Liver (tissue), 9 donors: Measurements from ENCODE around the gene RHOT2. TPM values are rescaled to one million over a fixed set of nuclear protein-coding genes. Genes with fewer than 3 reads are reported as not detected.

Experiments
- DNase-seq: peaks from one replicate; pipeline ENCODE4 v3.0.0-alpha.2; 2017; ENCODE audit warnings: low spot score
- H3K27ac ChIP-seq, 2 donors: one replicate each; pipeline ENCODE4 v1.7.0; 2013; ENCODE audit warnings: inconsistent platforms in 2 of 2, low read length in 2 of 2, control low read depth in 1 of 2, low read depth in 1 of 2, mild to moderate bottlenecking in 1 of 2
- H3K27me3 ChIP-seq, 4 donors: one replicate each; pipeline versions ENCODE4 v1.6.1 to v1.7.0; 2013; ENCODE audit warnings: low read length in 3 of 4, inconsistent platforms in 1 of 4, mild to moderate bottlenecking in 1 of 4, moderate library complexity in 1 of 4; ENCODE audit not compliant: control insufficient read depth in 4 of 4, insufficient read depth in 4 of 4
- H3K36me3 ChIP-seq, 4 donors: one replicate each; pipeline versions ENCODE4 v1.6.1 to v1.7.0; 2013; ENCODE audit warnings: low read length in 3 of 4, mild to moderate bottlenecking in 3 of 4, low read depth in 1 of 4, moderate library complexity in 1 of 4; ENCODE audit not compliant: control insufficient read depth in 4 of 4, insufficient read depth in 3 of 4
- H3K4me1 ChIP-seq, 4 donors: one replicate each; pipeline versions ENCODE4 v1.6.1 to v1.7.0; 2013; ENCODE audit warnings: low read length in 3 of 4, mild to moderate bottlenecking in 3 of 4, moderate library complexity in 1 of 4; ENCODE audit not compliant: control insufficient read depth in 4 of 4, insufficient read depth in 4 of 4
- H3K4me3 ChIP-seq, 3 donors: one replicate each; pipeline versions ENCODE4 v1.6.1 to v1.7.0; 2013; ENCODE audit warnings: low read length in 3 of 3, control low read depth in 1 of 3, low read depth in 1 of 3, mild to moderate bottlenecking in 1 of 3
- H3K9ac ChIP-seq, 2 donors: one replicate each; pipeline ENCODE4 v1.7.0; 2013; ENCODE audit warnings: low read length in 2 of 2, mild to moderate bottlenecking in 2 of 2, moderate library complexity in 2 of 2, control low read depth in 1 of 2, low read depth in 1 of 2
- H3K9me3 ChIP-seq, 4 donors: one replicate each; pipeline versions ENCODE4 v1.6.1 to v1.7.0; 2013; ENCODE audit warnings: low read length in 3 of 4; ENCODE audit not compliant: control insufficient read depth in 4 of 4
- ATF3 ChIP-seq: IDR thresholded peaks from 2 replicates; pipeline ENCODE4 v1.6.1; 2016; ENCODE audit warnings: antibody characterized with exemption
- CTCF ChIP-seq: fragments of 150-350 bp; IDR thresholded peaks from 2 replicates; pipeline ENCODE4 v1.5.1; 2017; ENCODE audit warnings: improper control_type of control experiment, low read depth, low read length; ENCODE audit not compliant: missing input control
- EGR1 ChIP-seq, 2 donors: IDR thresholded peaks; 2 replicates each; pipeline ENCODE4 v1.6.1; 2016 to 2018; ENCODE audit warnings: antibody characterized with exemption in 2 of 2, low read depth in 2 of 2
- FOXA1 ChIP-seq: IDR thresholded peaks from 2 replicates; pipeline ENCODE4 v1.6.1; 2016; ENCODE audit warnings: antibody characterized with exemption
- FOXA2 ChIP-seq: IDR thresholded peaks from 2 replicates; pipeline ENCODE4 v1.6.1; 2016; ENCODE audit warnings: antibody characterized with exemption
- GABPA ChIP-seq, 2 donors: IDR thresholded peaks in 1 of 2; conservative IDR thresholded peaks in 1 of 2; 2 replicates each; pipeline ENCODE4 v1.6.1; 2016; ENCODE audit warnings: antibody characterized with exemption in 2 of 2, mild to moderate bottlenecking in 1 of 2, moderate library complexity in 1 of 2
- HNF4A ChIP-seq, 2 donors: conservative IDR thresholded peaks; 2 replicates each; pipeline ENCODE4 v1.6.1; 2016; ENCODE audit warnings: antibody characterized with exemption in 2 of 2, mild to moderate bottlenecking in 2 of 2
- HNF4G ChIP-seq: IDR thresholded peaks from 2 replicates; pipeline ENCODE4 v1.6.1; 2016; ENCODE audit warnings: antibody characterized with exemption
- JUND ChIP-seq, 2 donors: IDR thresholded peaks; 2 replicates each; pipeline ENCODE4 v1.6.1; 2016; ENCODE audit warnings: antibody characterized with exemption in 2 of 2
- MAX ChIP-seq: IDR thresholded peaks from 2 replicates; pipeline ENCODE4 v1.6.1; 2016; ENCODE audit warnings: antibody characterized with exemption
- NR2F2 ChIP-seq: IDR thresholded peaks from 2 replicates; pipeline ENCODE4 v1.6.1; 2016; ENCODE audit warnings: antibody characterized with exemption
- RAD21 ChIP-seq, 2 donors: IDR thresholded peaks; 2 replicates each; pipeline ENCODE4 v1.6.1; 2016; ENCODE audit warnings: antibody characterized with exemption in 2 of 2, mild to moderate bottlenecking in 2 of 2
- REST ChIP-seq: IDR thresholded peaks from 2 replicates; pipeline ENCODE4 v1.6.1; 2016; ENCODE audit warnings: antibody characterized with exemption, mild to moderate bottlenecking
- RXRA ChIP-seq, 2 donors: IDR thresholded peaks; 2 replicates each; pipeline ENCODE4 v1.6.1; 2017 to 2018; ENCODE audit warnings: antibody characterized with exemption in 2 of 2, mild to moderate bottlenecking in 1 of 2
- SP1 ChIP-seq: IDR thresholded peaks from 2 replicates; pipeline ENCODE4 v1.6.1; 2018; ENCODE audit warnings: antibody characterized with exemption, mild to moderate bottlenecking
- TAF1 ChIP-seq: conservative IDR thresholded peaks from 2 replicates; pipeline ENCODE4 v1.6.1; 2016; ENCODE audit warnings: antibody characterized with exemption, mild to moderate bottlenecking
- YY1 ChIP-seq: IDR thresholded peaks from 2 replicates; pipeline ENCODE4 v1.6.1; 2016; ENCODE audit warnings: antibody characterized with exemption, mild to moderate bottlenecking
- ZBTB33 ChIP-seq: IDR thresholded peaks from 2 replicates; pipeline ENCODE4 v1.6.1; 2016; ENCODE audit warnings: antibody characterized with exemption
- WGBS: extraction: QIAGEN DNeasy Blood & Tissue Kit; methylation state at CpG from one replicate; pipeline ENCODE4 v1.1.7; 2013; 5-methylcytosine and 5-hydroxymethylcytosine counted together
- polyA plus RNA-seq, 2 donors: library from polyadenylated mRNA; stranded (reverse) in 1 of 2; unstranded in 1 of 2; fragments of 200-250 nt in 1 of 2; fragments of >200 nt in 1 of 2; fragmentation: Nextera tagmentation in 1 of 2; extraction: Ambion mirVana in 1 of 2; gene quantifications; one replicate each; pipeline versions ENCODE4 v1.2.1 to v1.2.3, GENCODE V29; 2013 to 2015
- total RNA-seq, 2 donors: library from RNA; depleted of rRNA; stranded (reverse); fragments of >200 nt; gene quantifications; one replicate each; pipeline ENCODE4 v1.2.3, GENCODE V29; 2014
- donor health status: healthy.
- donor health status: healthy.
- donor health status: healthy.
- donor health status: healthy.
- donor health status: healthy.

RHOT2 gene
- total and polyA plus RNA-seq, 4 donors: 20.8 to 37.9 (median 34.3) TPM

GRCh38 chr16:708019-708418 is 40.1 kb downstream of the RHOT2 start:
- Histone ChIP-seq H3K4me1 (peaks cover 0 to 4% (median 0%) of the 10 kb centered on the region in 4 donors), H3K36me3 (no peaks in the 10 kb centered on the region), H3K9ac (no peak overlapping the region), H3K27ac (no peak overlapping the region), H3K9me3 (no peaks in the 10 kb centered on the region), H3K27me3 (peaks cover 4 to 20% (median 14%) of the 10 kb centered on the region in 4 donors), H3K4me3 (no peak overlapping the region)
- no peak for DNase-seq
- 53% methylated on average over 3 of the region's 3 CpGs for WGBS
- TF ChIP-seq FOXA2 (no peak), CTCF (no peak), ZBTB33 (no peak), EGR1 (IDR thresholded peaks at IDR 0.05; ENCODE audit: low read depth in 2 of 2) (no peak), NR2F2 (no peak), RXRA (IDR thresholded peaks at IDR 0.05) (no peak), MAX (no peak), HNF4A (conservative IDR thresholded peaks at IDR 0.05) (no peak), REST (no peak), TAF1 (no peak), GABPA (IDR thresholded peaks at IDR 0.05 in 1 of 2, conservative IDR thresholded peaks at IDR 0.05 in 1 of 2) (no peak)

GRCh38 chr16:708959-709358 is 41.0 kb downstream of the RHOT2 start:
- Histone ChIP-seq H3K27me3 (peaks cover 4 to 18% (median 9%) of the 10 kb centered on the region in 4 donors), H3K4me3 (no peak overlapping the region), H3K27ac (no peak overlapping the region), H3K36me3 (no peaks in the 10 kb centered on the region), H3K9me3 (no peaks in the 10 kb centered on the region), H3K4me1 (peaks cover 0 to 4% (median 0%) of the 10 kb centered on the region in 4 donors), H3K9ac (no peak overlapping the region)
- 66% methylated on average over 4 of the region's 4 CpGs for WGBS
- no peak for DNase-seq
- TF ChIP-seq HNF4G: no peak
- no peak for TF ChIP-seq RXRA (IDR thresholded peaks at IDR 0.05)
- TF ChIP-seq FOXA2: no peak
- no peak for TF ChIP-seq ZBTB33
- TF ChIP-seq GABPA (IDR thresholded peaks at IDR 0.05 in 1 of 2, conservative IDR thresholded peaks at IDR 0.05 in 1 of 2): no peak
- TF ChIP-seq CTCF: no peak
- no peak for TF ChIP-seq EGR1 (IDR thresholded peaks at IDR 0.05; ENCODE audit: low read depth in 2 of 2)
- TF ChIP-seq RAD21 (IDR thresholded peaks at IDR 0.05): no peak
- TF ChIP-seq JUND (IDR thresholded peaks at IDR 0.05): no peak
- TF ChIP-seq NR2F2: no peak
- TF ChIP-seq YY1: no peak
- TF ChIP-seq ATF3: no peak
- no peak for TF ChIP-seq SP1
- no peak for TF ChIP-seq FOXA1
